Activated CD4-positive, CD25-positive, alpha-beta regulatory T cell treated with anti-CD3 and anti-CD28 coated beads, Interleukin-2, amount 50 U/mL, for 72 hours (primary cell): ENCODE data around the gene INPP5A.
"Not testable (repeated sequence)": the region's sequence is repeated elsewhere in the genome, so short reads cannot be mapped to it uniquely, and the experiment has no call there.

ENCODE experiments used
- DNase-seq: peaks from one replicate; pipeline ENCODE4 v3.0.0; 2021

The INPP5A gene

GRCh38 chr10:132752378-132752777 lies 214.8 kb downstream of the INPP5A start:
- no peak for DNase-seq

GRCh38 chr10:132752961-132753360 lies 215.4 kb downstream of the INPP5A start:
- no peak for DNase-seq

- no peak for DNase-seq
These were observed 216.0 kb downstream of the INPP5A start for GRCh38 chr10:132753596-132753995.

DNA sequence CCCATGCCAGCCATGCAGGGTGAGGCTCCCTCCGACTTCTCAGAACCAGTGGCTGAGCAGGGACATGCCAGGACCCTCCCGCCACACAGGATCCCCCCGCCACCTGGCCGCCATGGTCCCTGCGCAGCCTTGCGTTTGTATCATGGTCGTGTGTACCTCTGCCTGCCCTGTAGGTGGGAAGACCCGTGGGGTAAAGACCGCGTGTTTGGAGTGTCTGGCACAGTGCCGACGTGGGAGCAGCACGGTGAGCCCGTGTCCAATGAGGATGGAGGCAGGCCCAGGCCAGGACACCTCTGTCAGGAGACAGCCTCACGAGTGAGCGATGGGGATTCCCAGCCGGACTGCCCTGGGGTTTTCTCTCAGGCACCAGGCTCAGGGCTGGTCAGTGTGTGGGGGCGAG lies 216.5 kb downstream of the INPP5A start:
- no peak for DNase-seq

- no peak for DNase-seq
These were observed 217.7 kb downstream of the INPP5A start for GRCh38 chr10:132755166-132755711.

DNA sequence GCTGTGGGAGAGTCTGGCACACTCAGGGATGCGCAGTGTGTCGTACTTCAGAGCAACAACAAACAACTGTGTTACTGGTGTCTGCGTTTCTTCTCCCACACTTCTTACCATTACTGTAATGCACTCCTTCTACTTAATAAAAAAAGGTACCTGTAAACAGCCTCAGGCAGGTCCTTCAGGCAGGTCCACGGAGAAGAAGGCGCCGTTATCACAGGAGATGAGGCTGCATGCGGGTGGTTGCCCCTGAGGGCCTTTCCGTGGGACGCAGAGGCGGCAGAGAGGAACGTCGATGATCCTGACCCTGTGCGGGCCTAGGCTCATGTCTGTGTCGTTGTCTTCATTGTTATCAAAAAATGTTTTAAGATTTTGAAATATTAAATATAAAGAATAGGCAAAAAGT lies 219.0 kb downstream of the INPP5A start:
- no peak for DNase-seq

- DNase-seq, result no peak
These were observed 219.6 kb downstream of the INPP5A start for GRCh38 chr10:132757171-132757570.

- no peak for DNase-seq
These were observed 221.3 kb downstream of the INPP5A start for GRCh38 chr10:132758865-132759264.

GRCh38 chr10:132761395-132762060 lies 223.9 kb downstream of the INPP5A start:
- no peak for DNase-seq

- no peak for DNase-seq
These were observed 224.7 kb downstream of the INPP5A start for GRCh38 chr10:132762267-132762666.

- DNase-seq, result no peak
These were observed 226.0 kb downstream of the INPP5A start for GRCh38 chr10:132763545-132763944.

GRCh38 chr10:132764108-132764507 lies 226.5 kb downstream of the INPP5A start:
- no peak for DNase-seq

DNA sequence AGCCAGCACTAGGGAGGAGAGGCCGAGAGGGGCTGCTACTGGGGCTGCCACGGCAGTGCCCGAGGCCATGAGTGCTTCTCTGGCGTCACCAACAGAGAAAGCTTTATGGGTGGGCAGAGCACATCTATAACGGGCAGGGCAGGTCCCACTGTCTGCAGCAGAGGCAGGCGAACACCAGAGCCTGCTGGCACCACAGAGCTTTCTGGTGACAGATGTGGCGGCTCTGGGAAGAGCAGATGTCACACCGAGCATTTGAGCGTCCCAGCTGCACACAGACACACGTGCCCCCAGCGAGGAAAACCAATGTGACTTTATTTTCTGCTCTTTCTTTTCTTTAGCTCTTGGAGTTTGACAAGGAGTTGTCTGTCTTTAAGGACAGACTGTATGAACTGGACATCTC lies 227.8 kb downstream of the INPP5A start:
- DNase-seq, result no peak

GRCh38 chr10:132766291-132766690 lies 228.7 kb downstream of the INPP5A start:
- DNase-seq, result no peak

DNA sequence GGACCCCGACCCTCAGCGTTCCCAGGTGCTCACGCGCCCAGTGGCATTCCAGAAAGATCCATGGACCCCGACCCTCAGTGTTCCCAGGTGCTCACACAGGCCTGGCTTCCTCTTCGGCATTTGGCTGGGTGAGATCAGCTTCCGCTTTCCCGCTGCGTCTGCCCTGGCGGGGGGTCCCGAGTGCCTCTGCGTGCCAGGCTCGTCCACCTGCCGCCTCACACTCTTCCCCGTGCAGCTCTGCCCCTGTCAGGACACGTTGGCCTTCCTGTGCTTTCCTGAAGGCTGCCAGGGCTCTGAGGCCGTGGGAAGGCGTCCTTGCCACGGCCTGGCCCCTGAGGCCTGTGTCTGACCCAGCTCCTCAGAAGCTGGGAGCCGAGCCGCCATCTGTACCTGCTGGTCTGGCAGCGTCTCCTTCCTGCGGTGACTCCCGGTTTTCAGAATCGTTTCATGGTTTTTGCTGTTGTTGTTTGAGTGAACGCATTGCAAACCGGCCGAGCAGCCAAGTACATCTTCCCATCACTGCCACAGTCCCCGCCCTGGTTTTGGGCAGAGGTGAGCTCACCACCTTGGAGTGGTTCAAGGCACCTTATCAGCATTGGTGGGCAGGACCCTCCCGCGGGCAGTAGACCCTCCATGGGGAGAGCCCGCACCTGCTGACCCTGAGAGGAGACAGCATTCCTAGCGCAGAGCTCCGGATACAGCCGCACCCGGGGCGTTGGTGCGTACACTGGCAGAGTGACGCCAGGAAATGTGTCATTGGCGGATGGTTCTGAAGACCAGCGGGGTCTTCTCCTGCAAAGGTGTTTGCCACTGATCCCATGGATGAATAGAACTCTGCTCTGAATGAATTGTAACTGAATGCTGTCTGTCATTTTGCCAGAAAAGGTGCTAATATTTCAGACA lies 231.0 kb downstream of the INPP5A start:
- no peak for DNase-seq

GRCh38 chr10:132770061-132771021 lies 232.8 kb downstream of the INPP5A start:
- DNase-seq, result no peak

GRCh38 chr10:132772816-132773215 lies 235.2 kb downstream of the INPP5A start:
- DNase-seq, result not testable (repeated sequence)

DNA sequence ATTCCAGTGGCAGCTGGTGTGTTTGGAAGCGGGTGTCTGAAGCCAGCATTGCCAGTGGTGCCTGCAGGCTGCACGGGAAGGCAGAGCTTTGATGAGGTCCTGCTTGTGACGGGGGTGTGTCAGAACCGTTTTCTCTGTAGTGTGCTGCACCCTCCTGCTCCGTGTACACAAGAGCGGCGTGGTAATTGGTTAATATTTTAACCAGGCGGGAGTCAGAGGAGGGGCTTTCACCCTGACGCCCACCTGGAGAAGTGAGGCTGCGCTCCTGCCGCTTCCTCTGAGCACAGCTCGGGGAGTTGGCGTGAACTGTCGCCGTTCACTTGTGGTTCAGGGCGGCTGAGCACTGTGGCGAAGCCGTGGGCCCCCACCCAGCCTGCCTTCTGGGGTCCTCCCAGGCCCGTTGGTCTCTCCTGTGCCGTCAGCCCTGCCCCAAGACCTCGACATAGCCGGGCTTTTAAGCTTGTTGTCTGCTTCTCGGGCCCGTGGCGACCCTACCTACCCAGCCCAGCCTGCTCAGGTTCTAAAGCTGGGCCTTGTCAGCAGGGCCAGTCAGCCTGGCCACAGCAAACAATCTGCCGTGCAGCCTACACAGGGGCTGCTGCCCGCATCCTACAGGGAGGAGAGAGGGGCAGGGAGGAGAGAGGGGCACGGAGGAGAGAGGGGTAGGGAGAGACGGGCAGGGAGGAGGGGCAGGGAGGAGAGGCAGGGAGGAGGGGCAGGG lies 236.8 kb downstream of the INPP5A start:
- no peak for DNase-seq

GRCh38 chr10:132774902-132775863 lies 237.6 kb downstream of the INPP5A start:
- no peak for DNase-seq

DNA sequence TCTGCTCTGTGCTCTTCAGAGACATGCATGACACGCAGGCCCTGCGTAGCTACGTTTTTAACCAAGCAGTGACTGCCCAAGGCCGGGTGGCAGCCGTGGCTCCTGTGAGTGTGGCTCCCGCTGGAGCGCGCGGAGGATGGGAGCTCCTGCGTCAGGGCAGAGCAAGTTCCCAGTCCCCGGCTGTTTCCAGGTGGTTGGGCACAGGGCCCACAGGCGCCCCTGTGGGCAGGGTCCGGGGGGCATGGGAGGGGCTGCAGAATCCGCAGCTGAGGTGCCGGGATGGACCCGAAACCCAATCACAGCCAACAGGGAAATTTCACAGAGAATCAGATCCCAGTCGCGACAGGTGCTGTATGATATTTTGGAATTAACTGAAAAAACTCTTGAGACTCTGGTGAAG lies 238.6 kb downstream of the INPP5A start:
- DNase-seq, result no peak

GRCh38 chr10:132776821-132777220 lies 239.2 kb downstream of the INPP5A start:
- DNase-seq, result no peak
